Smooth muscle cell (in vitro differentiated cells): Measurements from ENCODE around the gene ARID1B. TPM values are rescaled to one million over a fixed set of nuclear protein-coding genes. Genes with fewer than 3 reads are reported as not detected.

Source experiments
- DNase-seq: peaks from one replicate; lab custom pipeline; 2025; ENCODE audit not compliant: unreplicated experiment; lab: John Stamatoyannopoulos, UW
- H2AFZ ChIP-seq: fragments of 200-600 bp; sonication (generic); 2 replicates; pipeline ENCODE4 v1.6.0; 2016; ENCODE audit warnings: antibody characterized with exemption, low read depth, mild to moderate bottlenecking
- H3F3A ChIP-seq: fragments of 200-600 bp; sonication (generic); 2 replicates; pipeline ENCODE4 v1.6.0; 2017; ENCODE audit warnings: antibody characterized with exemption, low read depth
- H3K27ac ChIP-seq: fragments of 200-600 bp; sonication (generic); 2 replicates; pipeline ENCODE4 v1.5.1; 2016; ENCODE audit warnings: low read depth, mild to moderate bottlenecking
- H3K27me3 ChIP-seq: fragments of 200-600 bp; sonication (generic); 2 replicates; pipeline ENCODE4 v1.6.1; 2016; ENCODE audit warnings: low read depth, mild to moderate bottlenecking
- H3K36me3 ChIP-seq: fragments of 200-600 bp; sonication (generic); 2 replicates; pipeline ENCODE4 v1.5.1; 2016; ENCODE audit warnings: low read depth
- H3K4me1 ChIP-seq: fragments of 200-600 bp; sonication (generic); 2 replicates; pipeline ENCODE4 v1.5.1; 2016; ENCODE audit warnings: low read depth
- H3K4me2 ChIP-seq: fragments of 200-600 bp; sonication (generic); 2 replicates; pipeline ENCODE4 v1.6.0; 2016; ENCODE audit warnings: mild to moderate bottlenecking
- H3K4me3 ChIP-seq: fragments of 200-600 bp; sonication (generic); 2 replicates; pipeline ENCODE4 v1.5.1; 2016; ENCODE audit warnings: mild to moderate bottlenecking
- H3K79me2 ChIP-seq: fragments of 200-600 bp; sonication (generic); 2 replicates; pipeline ENCODE4 v1.6.0; 2016; ENCODE audit warnings: low read depth, mild to moderate bottlenecking
- H3K9ac ChIP-seq: fragments of 200-600 bp; sonication (generic); 2 replicates; pipeline ENCODE4 v1.6.0; 2016; ENCODE audit warnings: low read depth
- H3K9me3 ChIP-seq: fragments of 200-600 bp; sonication (generic); replicated peaks from 2 replicates; pipeline ENCODE4 v1.5.1; 2016; ENCODE audit warnings: low read depth
- H4K20me1 ChIP-seq: fragments of 200-600 bp; sonication (generic); 2 replicates; pipeline ENCODE4 v1.6.0; 2016; ENCODE audit warnings: low read depth
- CTCF ChIP-seq: fragments of 200-600 bp; sonication (generic); IDR thresholded peaks from 2 replicates; pipeline ENCODE4 v1.5.1; 2017; ENCODE audit warnings: borderline replicate concordance, mild to moderate bottlenecking, antibody characterized with exemption; ENCODE audit not compliant: insufficient read depth, poor library complexity, severe bottlenecking
- WGBS: methylation state at CpG from one replicate; pipeline ENCODE4 v1.1.7; 2016; ENCODE audit warnings: low lambda C conversion rate; 5-methylcytosine and 5-hydroxymethylcytosine counted together
- polyA plus RNA-seq: library from polyadenylated mRNA; unstranded; fragments of >200 nt; fragmentation: Nextera tagmentation; extraction: Ambion mirVana; gene quantifications from 2 replicates; pipeline ENCODE4 v1.2.1, GENCODE V29; 2016
- total RNA-seq: library from RNA; depleted of rRNA; stranded (reverse); fragments of >200 nt; gene quantifications from 2 replicates; pipeline ENCODE4 v1.2.3, GENCODE V29; 2014

ARID1B gene
- total and polyA plus RNA-seq, 2 experiments from 2014 or later: 30.1 to 65.4 TPM

GRCh38 chr6:157067507-157067906 is 290.3 kb downstream of the ARID1B start:
- Histone ChIP-seq H3K9me3 (no peaks in the 10 kb centered on the region), H3K4me2 (no peak overlapping the region), H3K27me3 (no peaks in the 10 kb centered on the region), H3K4me1 (peaks cover 30% of the 10 kb centered on the region), H3K79me2 (peaks cover 61% of the 10 kb centered on the region), H3F3A (peaks cover 2% of the 10 kb centered on the region), H3K4me3 (no peak overlapping the region), H3K9ac (no peak overlapping the region), H3K36me3 (no peaks in the 10 kb centered on the region), H2AFZ (no peak overlapping the region), H3K27ac (no peak overlapping the region), H4K20me1 (peaks cover 98% of the 10 kb centered on the region)
- 97% methylated on average over 8 of the region's 8 CpGs for WGBS
- no peak for TF ChIP-seq CTCF
- no peak for DNase-seq

- TF ChIP-seq CTCF: no peak
- peaks cover 69% of the 10 kb centered on the region for H3K79me2 ChIP-seq
- no peak overlapping the region for H3K4me2 ChIP-seq
- 77% methylated on average over 7 of the region's 7 CpGs for whole genome bisulfite sequencing
- H3K4me1 ChIP-seq: peaks cover 30% of the 10 kb centered on the region
- H4K20me1 ChIP-seq: peaks cover 98% of the 10 kb centered on the region
- no peak for DNase-seq
- no peaks in the 10 kb centered on the region for H3K9me3 ChIP-seq
- no peak overlapping the region for H3K4me3 ChIP-seq
- H3F3A ChIP-seq: peaks cover 2% of the 10 kb centered on the region
- no peaks in the 10 kb centered on the region for H3K36me3 ChIP-seq
- no peak overlapping the region for H3K9ac ChIP-seq
- no peak overlapping the region for H3K27ac ChIP-seq
- no peak overlapping the region for H2AFZ ChIP-seq
- no peaks in the 10 kb centered on the region for H3K27me3 ChIP-seq
Measured at GRCh38 chr6:157068691-157069324, 291.6 kb downstream of the ARID1B start.

- H3F3A ChIP-seq: no peaks in the 10 kb centered on the region
- H3K9me3 ChIP-seq: no peaks in the 10 kb centered on the region
- H3K4me2 ChIP-seq: no peak overlapping the region
- no peak for TF ChIP-seq CTCF
- no peak overlapping the region for H3K9ac ChIP-seq
- peaks cover 69% of the 10 kb centered on the region for H3K79me2 ChIP-seq
- no peaks in the 10 kb centered on the region for H3K27me3 ChIP-seq
- H2AFZ ChIP-seq: no peak overlapping the region
- H3K4me3 ChIP-seq: no peak overlapping the region
- H4K20me1 ChIP-seq: peaks cover 98% of the 10 kb centered on the region
- no peak overlapping the region for H3K27ac ChIP-seq
- no peaks in the 10 kb centered on the region for H3K36me3 ChIP-seq
- WGBS: 62% methylated on average over 5 of the region's 5 CpGs
- H3K4me1 ChIP-seq: peaks cover 30% of the 10 kb centered on the region
- no peak for DNase-seq
Measured at GRCh38 chr6:157069585-157069984, 292.4 kb downstream of the ARID1B start.
